IMR-90 (cell line): Measurements from ENCODE around the gene NUDT15. TPM values are rescaled to one million over a fixed set of nuclear protein-coding genes. Genes with fewer than 3 reads are reported as not detected.

Source experiments
- ATAC-seq: fragments of 200-7000 bp; cut with Tn5 transposase; 2 replicates; pipeline ENCODE4 v1.9.1; 2020; ENCODE audit warnings: low read depth, mild to moderate bottlenecking, moderate library complexity
- BruUV-seq: library from RNA; stranded (reverse); fragments of 400-500 nt; replicated peaks from 2 replicates; lab custom pipeline; 2021; lab: Mats Ljungman, UMichigan
- CTCF ChIA-PET: fragments of 300-600 bp; formaldehyde crosslinking; extraction: SDS; loops from one replicate; lab custom pipeline; 2021; ENCODE audit warnings: antibody characterized with exemption; lab: Yijun Ruan, JAX
- POLR2A ChIA-PET: fragments of 300-600 bp; sonication (Branson Sonifier 250); formaldehyde crosslinking; loops from one replicate; lab custom pipeline; 2022; ENCODE audit warnings: antibody characterized with exemption; ENCODE audit not compliant: unreplicated experiment; lab: Charles Lee
- DNase-seq: peaks from one replicate; pipeline ENCODE4 v3.0.0; 2013
- H2AFZ ChIP-seq: replicated peaks from 2 replicates; pipeline ENCODE3; 2013; ENCODE audit warnings: low read length, mild to moderate bottlenecking; ENCODE audit not compliant: poor library complexity
- H2AK5ac ChIP-seq: 2 replicates; pipeline ENCODE4 v1.6.1; 2013; ENCODE audit warnings: low read depth, low read length, inconsistent platforms
- H2AK9ac ChIP-seq: replicated peaks from 2 replicates; pipeline ENCODE3; 2013; ENCODE audit warnings: mild to moderate bottlenecking, low read depth, low read length, moderate library complexity; ENCODE audit not compliant: poor library complexity
- H2BK120ac ChIP-seq: 2 replicates; pipeline ENCODE4 v1.6.1; 2013; ENCODE audit warnings: low read depth, low read length, inconsistent platforms
- H2BK15ac ChIP-seq: 3 replicates; pipeline ENCODE4 v1.6.1; 2013; ENCODE audit warnings: low read depth, low read length, inconsistent platforms
- H2BK20ac ChIP-seq: 2 replicates; pipeline ENCODE4 v1.6.1; 2013; ENCODE audit warnings: low read depth, mild to moderate bottlenecking, inconsistent platforms, low read length, moderate library complexity
- H2BK5ac ChIP-seq: 2 replicates; pipeline ENCODE4 v1.6.1; 2013; ENCODE audit warnings: mild to moderate bottlenecking, low read depth, low read length, inconsistent platforms; ENCODE audit not compliant: poor library complexity, severe bottlenecking
- H3K14ac ChIP-seq: replicated peaks from 2 replicates; pipeline ENCODE4 v1.6.1; 2013; ENCODE audit warnings: low read depth, low read length, inconsistent platforms
- H3K18ac ChIP-seq: 2 replicates; pipeline ENCODE4 v1.6.1; 2013; ENCODE audit warnings: low read depth, low read length, control low read depth
- H3K23ac ChIP-seq: 2 replicates; pipeline ENCODE4 v1.6.1; 2013; ENCODE audit warnings: low read depth, low read length, inconsistent platforms
- H3K27ac ChIP-seq: 2 replicates; pipeline ENCODE4 v1.5.1; 2013; ENCODE audit warnings: mild to moderate bottlenecking, control low read depth, low read length; ENCODE audit not compliant: insufficient read depth
- H3K27me3 ChIP-seq: 2 replicates; pipeline ENCODE4 v1.6.1; 2013; ENCODE audit warnings: low read length; ENCODE audit not compliant: control insufficient read depth, insufficient read depth
- H3K36me3 ChIP-seq: 2 replicates; pipeline ENCODE4 v1.6.1; 2013; ENCODE audit warnings: low read length, mixed read lengths; ENCODE audit not compliant: control insufficient read depth, insufficient read depth
- H3K4ac ChIP-seq: 2 replicates; pipeline ENCODE4 v1.6.1; 2013; ENCODE audit warnings: low read depth, low read length, inconsistent platforms
- H3K4me1 ChIP-seq: 2 replicates; pipeline ENCODE4 v1.6.1; 2013; ENCODE audit warnings: low read length, mixed read lengths; ENCODE audit not compliant: control insufficient read depth, insufficient read depth
- H3K4me2 ChIP-seq: 2 replicates; pipeline ENCODE4 v1.6.1; 2013; ENCODE audit warnings: low read depth, mild to moderate bottlenecking, control low read depth, low read length, moderate library complexity
- H3K4me3 ChIP-seq: 2 replicates; pipeline ENCODE4 v1.5.1; 2013; ENCODE audit warnings: low read depth, mild to moderate bottlenecking, control low read depth, low read length, moderate library complexity; ENCODE audit not compliant: insufficient read depth
- H3K56ac ChIP-seq: 2 replicates; pipeline ENCODE4 v1.6.1; 2013; ENCODE audit warnings: low read length, inconsistent platforms; ENCODE audit not compliant: insufficient read depth; ENCODE audit errors: extremely low read depth
- H3K79me1 ChIP-seq, 2 experiments: 2 replicates each; pipeline ENCODE4 v1.6.1; 2013; ENCODE audit warnings: low read length in 2 of 2, inconsistent platforms in 1 of 2, low read depth in 1 of 2
- H3K9ac ChIP-seq: 2 replicates; pipeline ENCODE4 v1.6.1; 2013; ENCODE audit warnings: low read depth, low read length, control low read depth
- H3K9me1 ChIP-seq: 2 replicates; pipeline ENCODE4 v1.6.1; 2013; ENCODE audit warnings: low read length, inconsistent platforms; ENCODE audit not compliant: insufficient read depth
- H3K9me3 ChIP-seq: 2 replicates; pipeline ENCODE4 v1.6.1; 2013; ENCODE audit warnings: low read length; ENCODE audit not compliant: control insufficient read depth, insufficient read depth
- H4K20me1 ChIP-seq: 2 replicates; pipeline ENCODE4 v1.6.1; 2013; ENCODE audit warnings: low read length, inconsistent platforms; ENCODE audit not compliant: insufficient read depth
- H4K5ac ChIP-seq: 2 replicates; pipeline ENCODE4 v1.6.1; 2013; ENCODE audit warnings: mild to moderate bottlenecking, low read depth, low read length, control low read depth
- H4K8ac ChIP-seq, 2 experiments: 2 replicates each; pipeline ENCODE4 v1.6.1; 2013; ENCODE audit warnings: low read depth in 2 of 2, low read length in 2 of 2, control low read depth in 1 of 2, inconsistent platforms in 1 of 2
- H4K91ac ChIP-seq: 2 replicates; pipeline ENCODE4 v1.6.1; 2013; ENCODE audit warnings: low read depth, low read length, inconsistent platforms; ENCODE audit not compliant: insufficient read depth
- BHLHE40 ChIP-seq: fragments of 150-350 bp; IDR thresholded peaks from 2 replicates; pipeline ENCODE4 v1.6.1; 2016; ENCODE audit warnings: mild to moderate bottlenecking, low read depth, low read length
- CEBPB ChIP-seq: IDR thresholded peaks from 2 replicates; pipeline ENCODE4 v1.6.1; 2012; ENCODE audit warnings: low read depth, low read length, improper control_type of control experiment
- CHD1 ChIP-seq: IDR thresholded peaks from 2 replicates; pipeline ENCODE4 v1.6.1; 2012; ENCODE audit warnings: low read depth, low read length, improper control_type of control experiment
- CTCF ChIP-seq: conservative IDR thresholded peaks from 2 replicates; pipeline ENCODE4 v1.5.1; 2012; ENCODE audit warnings: mild to moderate bottlenecking, low read depth, low read length, improper control_type of control experiment
- ELK1 ChIP-seq: fragments of 150-350 bp; IDR thresholded peaks from 2 replicates; pipeline ENCODE4 v1.6.1; 2016; ENCODE audit warnings: low read depth, mild to moderate bottlenecking, low read length, moderate library complexity, borderline replicate concordance
- FOS ChIP-seq: fragments of 150-350 bp; IDR thresholded peaks from 2 replicates; pipeline ENCODE4 v1.6.1; 2016; ENCODE audit warnings: low read depth, low read length
- MAFK ChIP-seq: IDR thresholded peaks from 2 replicates; pipeline ENCODE4 v1.6.1; 2012; ENCODE audit warnings: low read depth, low read length, improper control_type of control experiment
- MAZ ChIP-seq: IDR thresholded peaks from 2 replicates; pipeline ENCODE4 v1.6.1; 2012; ENCODE audit warnings: low read depth, mild to moderate bottlenecking, low read length, improper control_type of control experiment, moderate library complexity, borderline replicate concordance
- MXI1 ChIP-seq: IDR thresholded peaks from 2 replicates; pipeline ENCODE4 v1.6.1; 2012; ENCODE audit warnings: low read depth, mild to moderate bottlenecking, low read length, moderate library complexity, borderline replicate concordance
- NFE2L2 ChIP-seq: fragments of 150-350 bp; IDR thresholded peaks from 2 replicates; pipeline ENCODE4 v1.6.1; 2016; ENCODE audit warnings: low read depth, mild to moderate bottlenecking, low read length
- POLR2A ChIP-seq: IDR thresholded peaks from 2 replicates; pipeline ENCODE4 v1.6.1; 2012; ENCODE audit warnings: mild to moderate bottlenecking, low read depth, low read length
- RCOR1 ChIP-seq: IDR thresholded peaks from 2 replicates; pipeline ENCODE4 v1.6.1; 2012; ENCODE audit warnings: mild to moderate bottlenecking, low read length, improper control_type of control experiment; ENCODE audit not compliant: insufficient replicate concordance
- RFX5 ChIP-seq: IDR thresholded peaks from 2 replicates; pipeline ENCODE4 v1.8.0; 2012; ENCODE audit warnings: low read depth, mild to moderate bottlenecking, low read length, moderate library complexity
- SMC3 ChIP-seq: fragments of 150-350 bp; IDR thresholded peaks from 2 replicates; pipeline ENCODE4 v1.6.1; 2016; ENCODE audit warnings: low read depth, mild to moderate bottlenecking, antibody characterized with exemption, low read length, moderate library complexity
- USF2 ChIP-seq: fragments of 150-350 bp; IDR thresholded peaks from 2 replicates; pipeline ENCODE4 v1.6.1; 2017; ENCODE audit warnings: mild to moderate bottlenecking, antibody characterized with exemption, low read length, low read depth
- WGBS, 2 experiments: methylation state at CpG; one replicate each; pipeline versions ENCODE4 v1.1.5 to v1.1.7; 2013; ENCODE audit warnings: missing lambda C conversion rate in 2 of 2; ENCODE audit not compliant: insufficient read length in 1 of 2; ENCODE audit errors: extremely low coverage in 2 of 2; 5-methylcytosine and 5-hydroxymethylcytosine counted together
- dilution Hi-C: fragments of 300-500 bp; cut with HindIII; formaldehyde crosslinking; loops from one replicate; pipeline ENCODE4 v1.14.3; 2018; ENCODE audit warnings: low sequenced_read_pairs; ENCODE audit not compliant: unreplicated experiment
- in situ Hi-C: fragments of 300-500 bp; cut with MboI; formaldehyde crosslinking; loops from 3 replicates; pipeline ENCODE4 v1.14.3; 2019; ENCODE audit warnings: low sequenced_read_pairs, inconsistent platforms, mixed read lengths
- intact Hi-C: fragments of 100-400 bp; cut with micrococcal nuclease; formaldehyde crosslinking; loops from 2 replicates; pipeline ENCODE4 v1.10.0; 2022
- polyA plus RNA-seq, 3 experiments: library from polyadenylated mRNA; depleted of rRNA; stranded (reverse); fragments of >200 nt; gene quantifications; 2 replicates each; pipeline ENCODE4 v1.2.3, GENCODE V29; 2012; ENCODE audit warnings: low replicate concordance in 1 of 3
- total RNA-seq: library from RNA; depleted of rRNA; stranded (reverse); fragments of >200 nt; gene quantifications from 2 replicates; pipeline ENCODE4 v1.2.3, GENCODE V29; 2012

Gene NUDT15
- total and polyA plus RNA-seq, 2 of the 4 experiments (the other 2 are of a cell fraction), result 13.1 to 14.2 TPM

GRCh38 chr13:48000559-48001113 is 36.9 kb upstream of the NUDT15 start:
- Histone ChIP-seq H2BK15ac (no peak overlapping the region), H4K5ac (peak overlapping the region; percentile 83), H3K4me2 (peak overlapping the region; percentile 94), H4K8ac (peak overlapping the region; percentile 49 to 89), H2AK5ac (peak overlapping the region; percentile 33; the same call in 1 of the 2 replicates), H3K9me1 (0 out of 2 replicates have a peak, but pooled peaks cover 7% of the 10 kb centered on the region), H2BK20ac (no peak overlapping the region), H3K36me3 (peaks cover 2% of the 10 kb centered on the region; the same call in 1 of the 2 replicates), H4K20me1 (peaks cover 3% of the 10 kb centered on the region; the same call in 1 of the 2 replicates), H3K14ac (peak overlapping the region; percentile 92), H3K23ac (peak overlapping the region; percentile 57), H3K9me3 (no peaks in the 10 kb centered on the region), H2BK120ac (0 out of 2 replicates have a peak overlapping the region, but pooled peaks have one; percentile 33), H2AFZ (peak overlapping the region; percentile 95), H3K4me1 (peaks cover 3% of the 10 kb centered on the region; the same call in 1 of the 2 replicates), H2BK5ac (peak overlapping the region; percentile 59), H4K91ac (peak overlapping the region; percentile 81), H3K18ac (no peak overlapping the region; the same call in 1 of the 2 replicates), H3K27ac (peak overlapping the region; percentile 83), H3K79me1 (peaks cover 10 to 32% of the 10 kb centered on the region in 2 experiments), H3K27me3 (no peaks in the 10 kb centered on the region), H3K9ac (peak overlapping the region; percentile 90), H2AK9ac (peak overlapping the region; percentile 78), H3K4ac (peak overlapping the region; percentile 89), H3K56ac (peak overlapping the region; percentile 59), H3K4me3 (peak overlapping the region; percentile 84)
- intact Hi-C loops (no loop called here), in situ Hi-C loops (no loop called here), dilution Hi-C loops (no loop called here)
- 0% methylated on average over 4 of the region's 25 CpGs; no CpG with 5 or more reads in 1 of the 2 experiments for WGBS, 2 experiments
- ChIA-PET POLR2A (interaction anchor here (0.6 kb wide), 1 partner anchor 55 kb away, joined by 7 read pairs; no protein-coding TSS in a partner anchor), CTCF (interaction anchor here (0.8 kb wide), 1 partner anchor 12 kb away, joined by 6 read pairs; no protein-coding TSS in a partner anchor)
- peak; percentile 53 for ATAC-seq
- BruUV-seq, result no TSS peak
- peak; percentile 2 for DNase-seq
- no peak for TF ChIP-seq MAFK
- TF ChIP-seq MXI1, result no peak
- no peak for TF ChIP-seq MAZ
- TF ChIP-seq RFX5, result no peak
- TF ChIP-seq CHD1, result no peak
- no peak for TF ChIP-seq CEBPB
- no peak for TF ChIP-seq BHLHE40
- no peak for TF ChIP-seq ELK1
- TF ChIP-seq SMC3, result no peak
- no peak for TF ChIP-seq POLR2A
- TF ChIP-seq USF2, result no peak
- TF ChIP-seq RCOR1, result no peak
- no peak for TF ChIP-seq CTCF
- no peak for TF ChIP-seq NFE2L2
- no peak for TF ChIP-seq FOS
